ENCODE results near the gene SLC4A1. TPM values are rescaled to one million over a fixed set of nuclear protein-coding genes. Genes with fewer than 3 reads are reported as not detected.

The SLC4A1 gene
- polyA plus RNA-seq, 2 of the 4 experiments (the other 2 are of a cell fraction): not detected

GRCh38 chr17:44282264-44282663 lies 14.3 kb upstream of the SLC4A1 start:
- POLR2A ChIA-PET: interaction anchor here (0.6 kb wide), 1 partner anchor 26 kb away, joined by 3 read pairs; the partner anchor contains the start of gene RUNDC3A
- FAIRE-seq (no peak), DNase-seq (ENCODE audit: low read depth in 1 of 2, low spot score in 1 of 2) (no peak), ATAC-seq (no peak)
- no peak overlapping the region for H3K27ac ChIP-seq
- H3K4me1 ChIP-seq: peaks cover 6% of the 10 kb centered on the region; the same call in 1 of the 3 replicates
- CTCF ChIA-PET: interaction anchor here (0.9 to 2.1 kb wide), 8 partner anchors 11 to 114 kb away, joined by 3 to 8 read pairs (median 4); no protein-coding TSS in a partner anchor
- H3K9me3 ChIP-seq: no peaks in the 10 kb centered on the region
- 29% methylated on average over 3 of the region's 3 CpGs for WGBS (ENCODE audit: missing lambda C conversion rate)
- no peak for TF ChIP-seq REST (IDR thresholded peaks at IDR 0.05)
- TF ChIP-seq ESRRA (IDR thresholded peaks at IDR 0.05; ENCODE audit: borderline replicate concordance, low read length): no peak
- no peak for TF ChIP-seq HOXA7 (CRISPR knock-in tag; IDR thresholded peaks at IDR 0.05)
- TF ChIP-seq FOXS1 (CRISPR knock-in tag; IDR thresholded peaks at IDR 0.05): no peak
- TF ChIP-seq HOXB13 (CRISPR knock-in tag; IDR thresholded peaks at IDR 0.05; ENCODE audit: low read depth): no peak
- no peak for TF ChIP-seq POLR2AphosphoS2 (conservative IDR thresholded peaks at IDR 0.05; ENCODE audit: low read length)
- no peak for TF ChIP-seq HMGXB4 (CRISPR knock-in tag; IDR thresholded peaks at IDR 0.05; ENCODE audit: borderline replicate concordance)
- TF ChIP-seq HEYL (CRISPR knock-in tag; IDR thresholded peaks at IDR 0.05): no peak
- TF ChIP-seq EHF (CRISPR knock-in tag; IDR thresholded peaks at IDR 0.05): no peak
- TF ChIP-seq CBX8 (IDR thresholded peaks at IDR 0.05): no peak
- TF ChIP-seq JUN (IDR thresholded peaks at IDR 0.05): no peak
- no peak for TF ChIP-seq SMC3 (IDR thresholded peaks at IDR 0.05)
- TF ChIP-seq RFX5 (IDR thresholded peaks at IDR 0.05): no peak
- TF ChIP-seq ZC3H11A (IDR thresholded peaks at IDR 0.05): no peak
- no peak for TF ChIP-seq CHD4 (IDR thresholded peaks at IDR 0.05; ENCODE audit: borderline replicate concordance)
- TF ChIP-seq SREBF2 (IDR thresholded peaks at IDR 0.05): no peak
- no peak for TF ChIP-seq HDAC2 (IDR thresholded peaks at IDR 0.05)
- TF ChIP-seq CEBPB (IDR thresholded peaks at IDR 0.05): no peak
- no peak overlapping the region for H3K4me3 ChIP-seq
- no peak overlapping the region for H3K4me2 ChIP-seq

GRCh38 chr17:44281570-44281969 lies 13.6 kb upstream of the SLC4A1 start:
- Histone ChIP-seq H3K9me3 (no peaks in the 10 kb centered on the region), H3K4me2 (no peak overlapping the region), H3K4me1 (peaks cover 6% of the 10 kb centered on the region; the same call in 1 of the 3 replicates), H3K4me3 (no peak overlapping the region), H3K27ac (no peak overlapping the region)
- ChIA-PET CTCF (interaction anchor here (1.3 to 2.7 kb wide), 7 partner anchors 11 to 71 kb away, joined by 4 to 10 read pairs (median 6); no protein-coding TSS in a partner anchor), POLR2A (no interaction called here)
- TF ChIP-seq GATA3 (IDR thresholded peaks at IDR 0.05; ENCODE audit: borderline replicate concordance): no peak
- no peak for TF ChIP-seq MYC (IDR thresholded peaks at IDR 0.05; ENCODE audit: borderline replicate concordance, low read length)
- no peak for TF ChIP-seq KDM5A (IDR thresholded peaks at IDR 0.05)
- TF ChIP-seq, protein P1, sequence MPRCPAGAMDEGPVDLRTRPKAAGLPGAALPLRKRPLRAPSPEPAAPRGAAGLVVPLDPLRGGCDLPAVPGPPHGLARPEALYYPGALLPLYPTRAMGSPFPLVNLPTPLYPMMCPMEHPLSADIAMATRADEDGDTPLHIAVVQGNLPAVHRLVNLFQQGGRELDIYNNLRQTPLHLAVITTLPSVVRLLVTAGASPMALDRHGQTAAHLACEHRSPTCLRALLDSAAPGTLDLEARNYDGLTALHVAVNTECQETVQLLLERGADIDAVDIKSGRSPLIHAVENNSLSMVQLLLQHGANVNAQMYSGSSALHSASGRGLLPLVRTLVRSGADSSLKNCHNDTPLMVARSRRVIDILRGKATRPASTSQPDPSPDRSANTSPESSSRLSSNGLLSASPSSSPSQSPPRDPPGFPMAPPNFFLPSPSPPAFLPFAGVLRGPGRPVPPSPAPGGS (IDR thresholded peaks at IDR 0.05): no peak
- no peak for TF ChIP-seq RNF2 (IDR thresholded peaks at IDR 0.05; ENCODE audit: borderline replicate concordance, low read depth)
- TF ChIP-seq RCOR1 (IDR thresholded peaks at IDR 0.05; ENCODE audit: low read depth, low read length): no peak
- no peak for FAIRE-seq
- ATAC-seq: no peak
- DNase-seq (ENCODE audit: low read depth in 1 of 2, low spot score in 1 of 2): no peak
- WGBS (ENCODE audit: missing lambda C conversion rate): 72% methylated on average over 2 of the region's 2 CpGs
